ENCODE measurements around the gene CX3CR1.

CX3CR1 gene

DNA sequence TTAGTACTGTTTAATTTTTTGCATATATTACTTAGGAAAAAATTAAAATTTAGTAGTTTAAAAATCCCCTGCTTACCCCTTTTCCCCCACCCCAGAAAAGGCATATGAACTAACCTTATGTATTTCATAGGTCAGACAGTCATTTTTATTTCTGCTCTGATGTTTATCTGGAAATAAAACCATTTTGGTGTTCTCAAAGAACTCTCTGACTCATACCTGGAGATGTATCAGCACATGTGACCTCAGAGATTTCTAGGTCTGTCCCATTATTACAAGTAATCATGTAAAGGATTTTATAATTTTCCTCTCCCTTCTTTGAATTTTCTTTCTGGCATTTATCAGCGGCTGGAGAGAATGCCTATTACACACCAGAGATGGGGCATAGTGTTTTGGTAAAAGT, 35.6 kb upstream of the CX3CR1 start:
- Histone ChIP-seq H3K36me3 (ENCODE audit: control insufficient read depth, insufficient read depth, low read length) (no peaks in the 10 kb centered on the region), H3K27ac (ENCODE audit: low read depth, low read length) (no peak overlapping the region), H3K4me1 (ENCODE audit: control insufficient read depth, insufficient read depth, low read length) (no peaks in the 10 kb centered on the region), H3K9ac (ENCODE audit: low read length) (no peak overlapping the region), H3K4me3 (ENCODE audit: low read length) (no peak overlapping the region), H3K27me3 (ENCODE audit: control insufficient read depth, insufficient read depth, low read length) (no peaks in the 10 kb centered on the region)

DNA sequence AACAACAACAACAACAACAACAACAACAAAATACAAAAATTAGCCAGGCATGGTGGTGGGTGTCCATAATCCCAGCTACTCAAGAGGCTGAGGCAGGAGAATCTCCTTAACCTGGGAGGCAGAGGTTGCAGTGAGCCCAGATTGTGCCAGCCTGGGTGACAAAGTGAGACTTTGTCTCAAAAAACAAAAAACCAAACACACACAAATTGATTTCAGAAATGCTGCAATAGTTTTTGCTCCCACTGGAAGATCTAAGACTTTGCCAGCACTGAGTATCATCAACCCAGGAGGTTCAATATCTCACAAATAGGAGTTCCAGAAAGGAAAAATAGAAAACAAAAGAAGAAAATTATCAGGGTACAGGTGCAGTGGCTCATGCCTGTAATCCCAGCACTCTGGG, 33.5 kb upstream of the CX3CR1 start:
- Histone ChIP-seq H3K4me3 (ENCODE audit: low read length) (no peak overlapping the region), H3K27ac (ENCODE audit: low read depth, low read length) (no peak overlapping the region), H3K4me1 (ENCODE audit: control insufficient read depth, insufficient read depth, low read length) (no peaks in the 10 kb centered on the region), H3K9ac (ENCODE audit: low read length) (no peak overlapping the region), H3K36me3 (ENCODE audit: control insufficient read depth, insufficient read depth, low read length) (no peaks in the 10 kb centered on the region), H3K27me3 (ENCODE audit: control insufficient read depth, insufficient read depth, low read length) (no peaks in the 10 kb centered on the region)

DNA sequence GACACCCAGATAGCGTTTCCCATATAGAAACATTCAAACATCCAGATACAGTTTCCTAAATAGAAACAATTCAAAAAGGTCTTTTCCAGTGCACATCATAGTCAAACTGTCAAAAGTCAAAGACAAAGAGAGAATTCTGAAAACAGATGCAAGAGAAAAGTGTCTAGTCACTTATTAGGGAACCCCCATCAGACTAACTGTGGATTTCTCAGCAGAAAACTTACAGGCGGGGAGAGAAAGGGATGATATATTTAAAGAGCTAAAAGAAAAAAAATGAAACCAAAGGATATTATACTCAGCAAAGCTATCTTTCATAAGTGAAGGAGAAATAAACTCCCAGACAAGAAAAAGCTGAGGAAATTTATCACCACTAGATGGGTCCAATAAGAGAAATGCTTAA, 22.3 kb upstream of the CX3CR1 start:
- no peak overlapping the region for H3K9ac ChIP-seq (ENCODE audit: low read length)
- no peaks in the 10 kb centered on the region for H3K27me3 ChIP-seq (ENCODE audit: control insufficient read depth, insufficient read depth, low read length)
- H3K36me3 ChIP-seq (ENCODE audit: control insufficient read depth, insufficient read depth, low read length), result no peaks in the 10 kb centered on the region
- no peak overlapping the region for H3K4me3 ChIP-seq (ENCODE audit: low read length)
- H3K27ac ChIP-seq (ENCODE audit: low read depth, low read length), result no peak overlapping the region
- H3K4me1 ChIP-seq (ENCODE audit: control insufficient read depth, insufficient read depth, low read length), result no peaks in the 10 kb centered on the region

DNA sequence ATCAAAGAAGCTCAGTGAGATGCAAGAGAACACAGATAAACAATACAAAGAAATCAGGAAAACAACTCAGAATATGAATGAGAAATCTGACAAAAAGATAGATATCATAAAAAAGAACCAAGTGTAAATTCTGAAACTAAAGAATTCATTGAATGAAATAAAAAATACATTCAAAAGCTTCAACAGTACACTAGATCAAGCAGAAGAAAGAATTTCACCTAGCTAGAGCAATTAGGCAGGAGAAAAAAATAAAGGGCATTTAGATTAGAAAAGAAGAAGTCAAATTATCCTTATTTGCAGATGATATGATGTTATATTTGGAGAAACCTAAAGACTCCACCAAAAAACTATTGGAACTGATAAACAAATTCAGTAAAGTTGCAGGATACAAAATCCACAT, 19.4 kb upstream of the CX3CR1 start:
- no peak overlapping the region for H3K4me3 ChIP-seq (ENCODE audit: low read length)
- no peaks in the 10 kb centered on the region for H3K36me3 ChIP-seq (ENCODE audit: control insufficient read depth, insufficient read depth, low read length)
- H3K27ac ChIP-seq (ENCODE audit: low read depth, low read length), result no peak overlapping the region
- H3K9ac ChIP-seq (ENCODE audit: low read length), result no peak overlapping the region
- H3K4me1 ChIP-seq (ENCODE audit: control insufficient read depth, insufficient read depth, low read length), result no peaks in the 10 kb centered on the region
- H3K27me3 ChIP-seq (ENCODE audit: control insufficient read depth, insufficient read depth, low read length), result no peaks in the 10 kb centered on the region

DNA sequence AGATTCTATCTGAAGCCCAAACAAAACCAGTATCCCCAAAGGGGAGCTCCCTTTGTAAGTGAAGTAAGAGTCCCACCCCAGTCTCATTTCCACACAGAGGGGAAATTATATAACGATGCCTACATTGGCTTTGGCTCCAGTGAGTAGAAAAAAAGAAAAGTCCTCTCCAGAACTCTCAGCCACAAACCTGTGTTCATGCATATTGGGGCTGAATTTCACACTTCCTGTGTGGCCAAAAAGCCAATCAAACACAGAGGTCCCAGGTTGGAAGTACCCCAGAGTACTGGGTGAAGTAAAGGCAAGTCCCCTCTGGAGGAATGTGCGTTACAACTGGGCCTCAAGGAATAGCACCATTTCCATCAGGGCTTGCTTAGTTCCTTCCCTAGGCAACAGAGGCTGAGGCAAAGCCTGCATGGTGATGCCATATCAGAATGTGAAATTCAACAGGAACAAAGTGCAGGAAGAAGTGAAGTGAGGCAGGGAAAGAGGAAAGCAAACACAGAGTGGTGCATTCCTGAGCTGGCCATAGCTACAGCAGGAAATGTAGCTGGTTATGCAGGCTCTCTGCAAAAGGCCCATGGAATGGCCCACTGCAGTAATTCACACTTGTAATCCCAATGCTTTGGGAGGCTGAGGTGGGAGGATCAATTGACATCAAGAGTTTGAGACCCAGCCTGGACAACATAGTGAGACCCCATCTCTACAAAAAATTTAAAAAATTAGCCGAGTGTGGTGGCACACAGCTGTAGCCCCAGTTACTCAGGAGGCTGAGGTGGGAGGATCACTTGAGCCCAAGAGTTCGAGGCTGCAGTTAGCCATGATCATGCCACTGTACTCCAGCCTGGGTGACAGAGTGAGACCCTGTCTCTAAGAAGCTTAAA, 16.6 kb upstream of the CX3CR1 start:
- H3K9ac ChIP-seq (ENCODE audit: low read length), result no peak overlapping the region
- H3K27ac ChIP-seq (ENCODE audit: low read depth, low read length), result no peak overlapping the region
- H3K36me3 ChIP-seq (ENCODE audit: control insufficient read depth, insufficient read depth, low read length), result no peaks in the 10 kb centered on the region
- H3K4me3 ChIP-seq (ENCODE audit: low read length), result no peak overlapping the region
- H3K4me1 ChIP-seq (ENCODE audit: control insufficient read depth, insufficient read depth, low read length), result no peaks in the 10 kb centered on the region
- H3K27me3 ChIP-seq (ENCODE audit: control insufficient read depth, insufficient read depth, low read length), result no peaks in the 10 kb centered on the region

DNA sequence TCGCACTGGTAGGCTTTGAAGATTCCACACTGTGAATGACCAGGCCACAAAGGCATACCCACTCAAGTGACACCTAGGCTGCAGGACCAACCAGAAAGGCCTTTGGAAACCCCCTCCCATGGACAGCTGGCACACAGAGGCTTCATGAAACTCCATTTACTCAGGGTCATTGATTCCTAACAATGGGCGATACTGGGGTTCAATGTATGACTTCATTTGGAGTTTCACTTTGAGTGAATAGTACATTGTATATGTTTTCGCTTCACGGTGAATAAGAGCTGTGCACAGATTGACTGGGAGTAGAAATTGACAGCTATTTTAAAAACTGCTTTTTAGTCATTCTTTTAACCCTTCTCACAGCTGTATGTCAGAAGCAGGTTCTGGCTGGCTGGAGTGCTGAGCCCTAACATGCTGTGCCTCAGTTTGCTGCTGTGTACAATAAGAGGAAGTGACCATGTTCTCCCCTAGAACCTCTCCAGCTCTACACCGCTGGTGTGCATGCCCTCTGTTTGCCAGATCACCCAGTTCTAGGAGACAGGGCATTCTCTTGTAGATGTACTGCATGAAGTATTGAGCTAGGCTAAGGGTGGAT, 15.4 kb upstream of the CX3CR1 start:
- no peak overlapping the region for H3K27ac ChIP-seq (ENCODE audit: low read depth, low read length)
- no peaks in the 10 kb centered on the region for H3K4me1 ChIP-seq (ENCODE audit: control insufficient read depth, insufficient read depth, low read length)
- no peak overlapping the region for H3K9ac ChIP-seq (ENCODE audit: low read length)
- no peaks in the 10 kb centered on the region for H3K36me3 ChIP-seq (ENCODE audit: control insufficient read depth, insufficient read depth, low read length)
- H3K4me3 ChIP-seq (ENCODE audit: low read length), result no peak overlapping the region
- no peaks in the 10 kb centered on the region for H3K27me3 ChIP-seq (ENCODE audit: control insufficient read depth, insufficient read depth, low read length)

DNA sequence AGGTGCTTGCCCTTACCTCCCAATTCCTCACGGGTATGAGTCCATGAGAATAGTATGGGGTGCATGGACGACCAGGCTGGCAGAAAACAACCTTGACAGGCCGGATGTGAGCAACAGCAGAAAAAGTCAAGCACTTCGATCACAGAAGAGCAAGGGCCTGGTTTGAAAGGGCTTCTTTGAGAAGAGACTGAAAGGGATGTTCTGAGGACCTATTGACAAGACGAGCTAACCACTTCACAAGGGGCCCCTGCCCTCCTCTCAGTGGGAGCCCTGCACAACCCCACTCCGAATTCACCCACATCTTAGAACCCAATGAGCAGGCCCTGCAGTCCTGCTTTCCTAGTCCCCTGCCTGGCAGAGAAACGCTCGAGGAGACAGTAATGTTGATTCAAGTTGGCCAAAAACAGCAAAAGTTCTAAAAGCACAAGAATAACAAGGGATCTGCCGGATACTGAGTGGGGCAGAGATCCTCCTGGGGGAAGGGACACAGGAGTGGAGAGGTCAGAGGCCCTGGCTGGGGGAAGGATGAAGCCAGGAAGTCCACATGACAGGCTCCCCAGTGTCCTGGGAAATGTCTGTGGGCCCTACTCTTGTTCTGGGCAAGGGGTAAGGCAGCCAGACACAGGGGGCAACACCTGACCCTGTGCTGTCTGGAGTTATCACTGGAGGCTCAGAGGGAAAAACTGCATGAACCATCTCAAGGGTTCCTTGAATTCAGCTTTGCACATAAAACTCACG, 14.8 kb upstream of the CX3CR1 start:
- H3K27ac ChIP-seq (ENCODE audit: low read depth, low read length), result no peak overlapping the region
- H3K27me3 ChIP-seq (ENCODE audit: control insufficient read depth, insufficient read depth, low read length), result no peaks in the 10 kb centered on the region
- H3K4me3 ChIP-seq (ENCODE audit: low read length), result no peak overlapping the region
- H3K9ac ChIP-seq (ENCODE audit: low read length), result no peak overlapping the region
- no peaks in the 10 kb centered on the region for H3K4me1 ChIP-seq (ENCODE audit: control insufficient read depth, insufficient read depth, low read length)
- no peaks in the 10 kb centered on the region for H3K36me3 ChIP-seq (ENCODE audit: control insufficient read depth, insufficient read depth, low read length)

DNA sequence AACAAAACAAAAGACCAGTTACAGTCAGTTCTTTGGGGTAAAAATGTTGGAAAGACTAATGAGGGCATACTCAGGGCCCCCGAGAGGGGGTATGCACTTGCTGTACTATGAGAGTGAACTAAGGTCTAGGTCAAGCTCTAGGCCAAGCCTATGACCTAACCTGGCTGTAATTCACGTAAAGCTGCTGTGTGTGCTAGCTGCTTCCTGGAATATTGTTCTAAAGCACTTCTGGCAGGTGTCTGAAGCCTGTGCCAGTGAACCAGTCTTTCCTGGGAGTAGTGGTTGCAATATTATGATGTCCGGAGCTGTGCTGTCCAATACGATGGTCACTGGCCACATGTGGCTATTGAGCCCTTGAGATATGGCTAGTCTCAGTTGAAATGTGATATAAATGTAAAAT, 13.1 kb upstream of the CX3CR1 start:
- Histone ChIP-seq H3K4me3 (ENCODE audit: low read length) (no peak overlapping the region), H3K27ac (ENCODE audit: low read depth, low read length) (no peak overlapping the region), H3K36me3 (ENCODE audit: control insufficient read depth, insufficient read depth, low read length) (no peaks in the 10 kb centered on the region), H3K9ac (ENCODE audit: low read length) (no peak overlapping the region), H3K27me3 (ENCODE audit: control insufficient read depth, insufficient read depth, low read length) (no peaks in the 10 kb centered on the region), H3K4me1 (ENCODE audit: control insufficient read depth, insufficient read depth, low read length) (no peaks in the 10 kb centered on the region)

DNA sequence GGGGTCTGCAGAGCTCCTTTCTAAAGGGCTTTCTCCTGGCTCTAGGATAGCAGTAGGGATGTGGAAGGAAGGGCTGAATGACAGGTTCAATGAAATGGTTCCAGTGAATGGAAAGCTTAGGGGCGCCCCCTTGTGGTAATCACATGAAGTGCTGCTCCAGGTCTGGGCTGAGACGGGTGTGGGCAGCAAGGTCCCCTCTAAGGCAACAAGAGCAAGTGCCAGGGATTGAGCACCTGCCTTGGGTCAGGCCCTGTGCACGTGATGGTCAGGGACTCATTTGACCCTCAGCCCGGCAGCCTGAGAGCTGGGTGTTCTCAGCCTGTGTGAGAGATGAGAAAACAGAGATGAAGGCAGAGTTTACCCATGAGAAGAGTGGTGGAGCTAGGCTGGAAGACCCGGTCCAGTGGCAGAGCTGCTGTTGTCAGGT, 12.1 kb upstream of the CX3CR1 start:
- no peak overlapping the region for H3K9ac ChIP-seq (ENCODE audit: low read length)
- no peaks in the 10 kb centered on the region for H3K4me1 ChIP-seq (ENCODE audit: control insufficient read depth, insufficient read depth, low read length)
- H3K4me3 ChIP-seq (ENCODE audit: low read length), result no peak overlapping the region
- no peaks in the 10 kb centered on the region for H3K36me3 ChIP-seq (ENCODE audit: control insufficient read depth, insufficient read depth, low read length)
- H3K27me3 ChIP-seq (ENCODE audit: control insufficient read depth, insufficient read depth, low read length), result no peaks in the 10 kb centered on the region
- H3K27ac ChIP-seq (ENCODE audit: low read depth, low read length), result no peak overlapping the region

DNA sequence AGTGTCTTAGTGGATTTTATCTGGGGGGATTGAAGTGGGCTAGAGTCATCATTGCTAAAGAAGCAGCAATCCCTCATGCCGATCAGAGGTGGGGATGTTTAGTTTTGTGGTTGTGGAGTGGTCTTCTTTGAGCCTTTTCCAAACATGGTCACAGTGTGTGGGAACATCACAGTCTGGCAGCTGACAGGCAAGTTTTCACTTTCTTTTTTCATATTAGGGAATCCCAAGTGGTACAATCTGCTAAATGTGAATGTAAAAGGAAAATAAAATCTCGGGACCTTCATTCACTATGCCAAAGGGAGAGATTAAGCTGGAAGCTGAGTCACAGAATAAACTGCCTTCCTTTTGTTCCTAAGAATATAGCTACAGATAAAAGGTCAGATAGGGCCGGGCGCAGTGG, 10.4 kb upstream of the CX3CR1 start:
- Histone ChIP-seq H3K27ac (ENCODE audit: low read depth, low read length) (no peak overlapping the region), H3K4me3 (ENCODE audit: low read length) (no peak overlapping the region), H3K36me3 (ENCODE audit: control insufficient read depth, insufficient read depth, low read length) (no peaks in the 10 kb centered on the region), H3K9ac (ENCODE audit: low read length) (no peak overlapping the region), H3K27me3 (ENCODE audit: control insufficient read depth, insufficient read depth, low read length) (no peaks in the 10 kb centered on the region), H3K4me1 (ENCODE audit: control insufficient read depth, insufficient read depth, low read length) (no peaks in the 10 kb centered on the region)

DNA sequence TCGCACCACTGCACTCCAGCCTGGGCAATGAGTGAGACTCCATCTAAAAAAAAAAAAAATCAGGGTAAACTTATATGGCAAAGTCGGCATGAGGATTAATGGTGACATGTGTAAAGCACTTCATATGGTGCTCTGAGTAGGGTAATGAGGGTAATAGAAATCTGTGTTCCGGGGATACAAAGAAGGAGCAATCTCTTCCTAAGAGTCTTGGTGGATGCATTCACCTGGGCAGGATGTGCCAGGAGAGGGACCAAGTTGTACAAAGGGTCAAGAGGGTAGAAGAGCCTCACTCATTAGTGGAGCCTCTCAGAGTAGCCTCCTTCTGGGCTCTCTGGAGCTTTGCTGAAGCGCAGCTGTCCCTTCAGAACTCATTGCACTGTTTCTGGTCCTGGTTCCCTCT, 9.3 kb upstream of the CX3CR1 start:
- H3K27ac ChIP-seq (ENCODE audit: low read depth, low read length), result no peak overlapping the region
- no peaks in the 10 kb centered on the region for H3K27me3 ChIP-seq (ENCODE audit: control insufficient read depth, insufficient read depth, low read length)
- H3K36me3 ChIP-seq (ENCODE audit: control insufficient read depth, insufficient read depth, low read length), result no peaks in the 10 kb centered on the region
- no peak overlapping the region for H3K9ac ChIP-seq (ENCODE audit: low read length)
- H3K4me1 ChIP-seq (ENCODE audit: control insufficient read depth, insufficient read depth, low read length), result no peaks in the 10 kb centered on the region
- no peak overlapping the region for H3K4me3 ChIP-seq (ENCODE audit: low read length)

DNA sequence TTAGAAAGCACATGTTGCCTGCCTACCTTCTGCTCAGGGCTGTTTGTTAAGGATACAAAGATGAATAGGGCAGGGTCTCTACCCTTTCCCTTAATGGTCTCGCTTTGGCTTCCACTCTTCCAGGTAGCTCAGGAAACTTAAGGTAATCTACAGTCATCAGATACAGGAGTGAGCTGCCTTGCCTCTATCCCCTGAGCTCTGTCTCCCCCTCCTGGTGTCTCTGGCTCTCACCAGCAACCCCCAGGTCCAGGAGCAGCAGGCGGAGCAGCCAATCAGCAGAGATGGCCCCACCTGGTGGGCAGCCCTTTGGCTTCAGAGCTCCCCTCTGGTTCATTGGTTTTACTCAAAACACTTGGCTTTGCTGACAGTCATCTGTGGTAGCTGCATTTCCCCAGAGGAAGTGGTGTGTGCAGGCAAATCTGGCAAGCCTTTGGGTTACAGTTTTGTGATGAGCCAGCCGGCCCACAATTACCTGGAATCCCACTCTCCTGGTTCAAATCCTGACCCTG, 8.5 kb upstream of the CX3CR1 start:
- no peaks in the 10 kb centered on the region for H3K36me3 ChIP-seq (ENCODE audit: control insufficient read depth, insufficient read depth, low read length)
- no peaks in the 10 kb centered on the region for H3K4me1 ChIP-seq (ENCODE audit: control insufficient read depth, insufficient read depth, low read length)
- no peak overlapping the region for H3K27ac ChIP-seq (ENCODE audit: low read depth, low read length)
- H3K4me3 ChIP-seq (ENCODE audit: low read length), result no peak overlapping the region
- no peaks in the 10 kb centered on the region for H3K27me3 ChIP-seq (ENCODE audit: control insufficient read depth, insufficient read depth, low read length)
- H3K9ac ChIP-seq (ENCODE audit: low read length), result no peak overlapping the region
